ENCODE results near the gene SEPTIN12.

GRCh38 chr16:4775005-4775404, 13.1 kb downstream of the SEPTIN12 start:
- TF ChIP-seq, protein P1, sequence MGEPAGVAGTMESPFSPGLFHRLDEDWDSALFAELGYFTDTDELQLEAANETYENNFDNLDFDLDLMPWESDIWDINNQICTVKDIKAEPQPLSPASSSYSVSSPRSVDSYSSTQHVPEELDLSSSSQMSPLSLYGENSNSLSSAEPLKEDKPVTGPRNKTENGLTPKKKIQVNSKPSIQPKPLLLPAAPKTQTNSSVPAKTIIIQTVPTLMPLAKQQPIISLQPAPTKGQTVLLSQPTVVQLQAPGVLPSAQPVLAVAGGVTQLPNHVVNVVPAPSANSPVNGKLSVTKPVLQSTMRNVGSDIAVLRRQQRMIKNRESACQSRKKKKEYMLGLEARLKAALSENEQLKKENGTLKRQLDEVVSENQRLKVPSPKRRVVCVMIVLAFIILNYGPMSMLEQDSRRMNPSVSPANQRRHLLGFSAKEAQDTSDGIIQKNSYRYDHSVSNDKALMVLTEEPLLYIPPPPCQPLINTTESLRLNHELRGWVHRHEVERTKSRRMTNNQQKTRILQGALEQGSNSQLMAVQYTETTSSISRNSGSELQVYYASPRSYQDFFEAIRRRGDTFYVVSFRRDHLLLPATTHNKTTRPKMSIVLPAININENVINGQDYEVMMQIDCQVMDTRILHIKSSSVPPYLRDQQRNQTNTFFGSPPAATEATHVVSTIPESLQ (CRISPR knock-in tag; IDR thresholded peaks at IDR 0.05): no peak
- TF ChIP-seq, protein P2, sequence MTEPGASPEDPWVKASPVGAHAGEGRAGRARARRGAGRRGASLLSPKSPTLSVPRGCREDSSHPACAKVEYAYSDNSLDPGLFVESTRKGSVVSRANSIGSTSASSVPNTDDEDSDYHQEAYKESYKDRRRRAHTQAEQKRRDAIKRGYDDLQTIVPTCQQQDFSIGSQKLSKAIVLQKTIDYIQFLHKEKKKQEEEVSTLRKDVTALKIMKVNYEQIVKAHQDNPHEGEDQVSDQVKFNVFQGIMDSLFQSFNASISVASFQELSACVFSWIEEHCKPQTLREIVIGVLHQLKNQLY (CRISPR knock-in tag; IDR thresholded peaks at IDR 0.05): no peak
- TF ChIP-seq, protein P3, sequence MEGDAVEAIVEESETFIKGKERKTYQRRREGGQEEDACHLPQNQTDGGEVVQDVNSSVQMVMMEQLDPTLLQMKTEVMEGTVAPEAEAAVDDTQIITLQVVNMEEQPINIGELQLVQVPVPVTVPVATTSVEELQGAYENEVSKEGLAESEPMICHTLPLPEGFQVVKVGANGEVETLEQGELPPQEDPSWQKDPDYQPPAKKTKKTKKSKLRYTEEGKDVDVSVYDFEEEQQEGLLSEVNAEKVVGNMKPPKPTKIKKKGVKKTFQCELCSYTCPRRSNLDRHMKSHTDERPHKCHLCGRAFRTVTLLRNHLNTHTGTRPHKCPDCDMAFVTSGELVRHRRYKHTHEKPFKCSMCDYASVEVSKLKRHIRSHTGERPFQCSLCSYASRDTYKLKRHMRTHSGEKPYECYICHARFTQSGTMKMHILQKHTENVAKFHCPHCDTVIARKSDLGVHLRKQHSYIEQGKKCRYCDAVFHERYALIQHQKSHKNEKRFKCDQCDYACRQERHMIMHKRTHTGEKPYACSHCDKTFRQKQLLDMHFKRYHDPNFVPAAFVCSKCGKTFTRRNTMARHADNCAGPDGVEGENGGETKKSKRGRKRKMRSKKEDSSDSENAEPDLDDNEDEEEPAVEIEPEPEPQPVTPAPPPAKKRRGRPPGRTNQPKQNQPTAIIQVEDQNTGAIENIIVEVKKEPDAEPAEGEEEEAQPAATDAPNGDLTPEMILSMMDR (IDR thresholded peaks at IDR 0.05): no peak
- TF ChIP-seq OVOL2 (CRISPR knock-in tag; IDR thresholded peaks at IDR 0.05; ENCODE audit: borderline replicate concordance): no peak
- no peak for TF ChIP-seq PREB (CRISPR knock-in tag; IDR thresholded peaks at IDR 0.05; ENCODE audit: borderline replicate concordance)
- no peak for TF ChIP-seq NFYB (CRISPR knock-in tag; conservative IDR thresholded peaks at IDR 0.05; ENCODE audit: low read depth)
- TF ChIP-seq TP53 (CRISPR knock-in tag; IDR thresholded peaks at IDR 0.05): no peak
